AG20443 (cell line): Measurements from ENCODE around the gene ABCA7.
A peak's percentile ranks its signal among the peaks of the same experiment; 100 is the strongest.

Source experiments
- DNase-seq: peaks from one replicate; pipeline ENCODE4 v3.0.0; 2012; ENCODE audit warnings: low spot score, mixed read lengths

Gene ABCA7, protein sequence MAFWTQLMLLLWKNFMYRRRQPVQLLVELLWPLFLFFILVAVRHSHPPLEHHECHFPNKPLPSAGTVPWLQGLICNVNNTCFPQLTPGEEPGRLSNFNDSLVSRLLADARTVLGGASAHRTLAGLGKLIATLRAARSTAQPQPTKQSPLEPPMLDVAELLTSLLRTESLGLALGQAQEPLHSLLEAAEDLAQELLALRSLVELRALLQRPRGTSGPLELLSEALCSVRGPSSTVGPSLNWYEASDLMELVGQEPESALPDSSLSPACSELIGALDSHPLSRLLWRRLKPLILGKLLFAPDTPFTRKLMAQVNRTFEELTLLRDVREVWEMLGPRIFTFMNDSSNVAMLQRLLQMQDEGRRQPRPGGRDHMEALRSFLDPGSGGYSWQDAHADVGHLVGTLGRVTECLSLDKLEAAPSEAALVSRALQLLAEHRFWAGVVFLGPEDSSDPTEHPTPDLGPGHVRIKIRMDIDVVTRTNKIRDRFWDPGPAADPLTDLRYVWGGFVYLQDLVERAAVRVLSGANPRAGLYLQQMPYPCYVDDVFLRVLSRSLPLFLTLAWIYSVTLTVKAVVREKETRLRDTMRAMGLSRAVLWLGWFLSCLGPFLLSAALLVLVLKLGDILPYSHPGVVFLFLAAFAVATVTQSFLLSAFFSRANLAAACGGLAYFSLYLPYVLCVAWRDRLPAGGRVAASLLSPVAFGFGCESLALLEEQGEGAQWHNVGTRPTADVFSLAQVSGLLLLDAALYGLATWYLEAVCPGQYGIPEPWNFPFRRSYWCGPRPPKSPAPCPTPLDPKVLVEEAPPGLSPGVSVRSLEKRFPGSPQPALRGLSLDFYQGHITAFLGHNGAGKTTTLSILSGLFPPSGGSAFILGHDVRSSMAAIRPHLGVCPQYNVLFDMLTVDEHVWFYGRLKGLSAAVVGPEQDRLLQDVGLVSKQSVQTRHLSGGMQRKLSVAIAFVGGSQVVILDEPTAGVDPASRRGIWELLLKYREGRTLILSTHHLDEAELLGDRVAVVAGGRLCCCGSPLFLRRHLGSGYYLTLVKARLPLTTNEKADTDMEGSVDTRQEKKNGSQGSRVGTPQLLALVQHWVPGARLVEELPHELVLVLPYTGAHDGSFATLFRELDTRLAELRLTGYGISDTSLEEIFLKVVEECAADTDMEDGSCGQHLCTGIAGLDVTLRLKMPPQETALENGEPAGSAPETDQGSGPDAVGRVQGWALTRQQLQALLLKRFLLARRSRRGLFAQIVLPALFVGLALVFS (N-terminal part only)

DNA sequence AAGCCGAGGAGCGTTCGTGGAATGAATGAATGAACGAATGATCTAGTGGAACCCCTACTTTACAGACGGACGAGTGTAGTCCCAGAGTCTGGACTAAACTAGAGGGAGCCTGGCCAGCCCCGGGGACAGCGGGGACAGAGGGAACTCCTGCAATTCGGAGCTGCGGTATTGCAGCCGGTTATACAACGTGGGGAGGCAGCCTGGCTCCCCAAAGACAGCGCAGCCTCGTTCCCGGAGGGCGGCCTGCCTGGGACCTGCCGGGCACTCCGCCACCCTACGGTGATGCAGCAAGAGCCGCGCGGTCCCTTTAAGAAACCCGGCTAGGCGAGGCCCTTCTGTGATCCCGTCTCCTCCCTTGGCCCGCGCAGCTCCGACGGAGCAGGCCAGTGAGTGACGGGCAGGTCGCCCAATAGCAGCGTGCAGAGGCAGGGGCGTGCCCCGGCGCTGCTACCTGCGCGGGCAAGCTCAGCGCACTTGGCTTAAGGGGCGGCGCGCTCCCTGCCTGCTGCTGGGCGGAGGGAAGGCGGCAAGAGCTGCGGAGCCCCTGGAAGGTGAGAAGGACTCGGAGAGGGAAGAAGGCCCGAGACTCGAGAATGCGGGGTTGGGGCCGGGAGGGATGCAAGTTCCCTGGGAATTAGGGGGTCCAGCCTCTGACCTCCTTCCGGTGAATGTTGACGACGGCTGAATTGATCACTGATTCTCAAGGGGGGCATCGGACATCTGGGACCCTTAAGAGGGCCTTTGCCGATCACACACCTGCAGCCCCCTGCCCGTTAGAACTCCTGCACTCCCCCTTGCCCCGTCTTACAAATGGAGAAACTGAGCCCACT lies at the start of gene ABCA7:
Gene ABCA7 (plus strand): TSS at position 462 of the 830 bp plus-strand sequence. CDS start 1,255 bp downstream, outside the sequence.
- DNase-seq = peak; percentile 95

DNA sequence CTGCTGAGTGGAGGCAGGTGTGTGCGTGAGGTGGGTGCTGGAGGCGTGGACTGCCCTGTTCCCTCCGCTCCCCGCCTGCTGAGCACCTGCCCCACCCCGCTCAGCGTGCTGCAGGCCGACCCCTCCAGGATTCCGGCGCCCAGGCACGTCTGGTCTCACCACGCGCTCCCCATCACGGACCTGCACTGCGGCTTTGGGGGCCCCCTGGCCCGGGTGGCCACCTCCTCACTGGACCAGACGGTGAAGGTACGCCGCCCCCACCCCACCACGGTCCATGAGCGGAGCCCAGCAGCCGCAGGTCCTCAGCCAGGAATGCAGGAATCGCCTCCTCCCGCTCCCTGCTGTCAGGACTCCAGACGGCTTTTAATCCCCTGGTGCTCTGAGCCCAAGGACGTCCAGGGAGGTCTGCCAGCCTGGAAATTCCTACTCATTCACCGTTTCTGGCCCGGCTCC lies 49.8 kb upstream of the ABCA7 start:
- DNase-seq = no peak

DNA sequence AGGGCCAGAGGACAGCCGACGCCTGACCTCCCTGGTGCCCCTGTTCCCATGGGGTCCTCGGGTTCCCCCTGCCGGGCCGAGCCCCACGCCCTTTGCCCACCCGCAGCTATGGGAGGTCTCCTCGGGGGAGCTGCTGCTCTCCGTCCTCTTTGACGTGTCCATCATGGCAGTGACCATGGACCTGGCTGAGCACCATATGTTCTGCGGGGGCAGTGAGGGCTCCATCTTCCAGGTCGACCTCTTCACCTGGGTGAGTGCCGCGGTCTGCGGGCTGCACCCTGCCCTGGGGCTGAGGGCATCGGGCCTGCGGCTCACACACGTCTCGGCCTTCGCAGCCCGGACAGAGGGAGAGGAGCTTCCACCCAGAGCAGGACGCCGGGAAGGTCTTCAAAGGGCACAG lies 49.2 kb upstream of the ABCA7 start:
- DNase-seq = no peak

DNA sequence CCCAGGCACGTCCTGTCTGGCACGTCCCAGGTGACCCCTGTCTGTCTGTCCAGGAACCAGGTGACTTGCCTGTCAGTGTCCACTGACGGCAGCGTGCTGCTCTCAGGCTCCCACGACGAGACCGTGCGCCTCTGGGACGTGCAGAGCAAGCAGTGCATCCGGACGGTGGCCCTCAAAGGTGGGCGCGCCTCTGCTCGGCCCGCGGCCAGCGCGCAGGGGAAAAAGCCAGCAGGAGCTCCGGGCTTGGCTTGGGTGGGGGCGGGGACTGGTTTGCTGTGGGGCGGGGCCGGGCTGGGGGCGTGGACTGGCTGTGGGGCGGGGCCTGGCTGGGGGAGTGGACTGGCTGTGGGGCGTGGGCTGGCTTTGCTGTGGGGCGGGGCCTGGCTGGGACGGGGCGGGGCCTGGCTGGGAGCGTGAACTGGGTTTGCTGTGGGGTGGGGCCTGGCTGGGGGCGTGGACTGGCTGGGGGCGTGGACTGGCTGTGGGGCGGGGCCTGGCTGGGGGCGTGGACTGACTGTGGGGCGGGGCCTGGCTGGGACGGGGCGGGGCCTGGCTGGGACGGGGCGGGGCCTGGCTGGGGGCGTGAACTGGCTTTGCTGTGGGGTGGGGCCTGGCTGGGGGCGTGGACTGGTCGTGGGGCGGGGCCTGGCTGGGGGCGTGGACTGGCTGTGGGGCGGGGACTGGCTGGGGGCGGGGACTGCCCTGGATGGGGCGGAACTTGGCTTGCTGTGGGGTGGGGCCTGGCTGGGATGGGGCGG lies 48.6 kb upstream of the ABCA7 start:
- DNase-seq = peak; percentile 65

DNA sequence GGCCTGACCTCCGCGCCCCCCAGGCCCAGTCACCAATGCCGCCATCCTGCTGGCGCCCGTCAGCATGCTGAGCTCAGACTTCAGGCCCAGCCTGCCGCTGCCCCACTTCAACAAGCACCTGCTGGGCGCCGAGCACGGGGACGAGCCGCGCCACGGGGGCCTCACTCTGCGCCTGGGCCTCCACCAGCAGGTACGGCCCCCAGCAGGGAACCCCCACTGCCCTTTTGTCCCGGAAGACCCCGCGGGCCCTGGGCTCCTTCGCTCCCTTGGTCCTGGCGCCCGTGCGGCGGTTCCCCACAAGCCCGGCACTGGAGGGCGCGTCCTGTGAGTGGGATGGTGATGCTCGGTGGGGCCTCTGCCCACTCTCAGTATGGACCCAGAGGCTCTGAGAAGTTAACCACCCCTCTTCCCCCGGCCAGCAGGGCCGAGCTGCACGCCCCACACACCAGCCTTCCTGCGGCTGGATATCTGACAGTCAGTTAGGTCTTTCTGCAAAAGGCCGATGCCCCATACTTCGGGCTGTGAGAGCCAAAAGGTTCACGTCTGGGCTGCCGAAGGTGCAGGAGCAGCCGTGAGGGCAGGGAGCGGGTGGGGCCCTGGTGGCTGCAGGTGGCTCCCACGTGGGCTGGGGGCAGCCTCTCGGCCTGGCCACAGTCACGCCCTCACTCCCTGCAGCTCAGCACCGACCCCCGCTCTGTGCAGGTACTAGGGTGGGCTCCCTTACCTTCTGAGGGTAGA lies 47.8 kb upstream of the ABCA7 start:
- DNase-seq = no peak

DNA sequence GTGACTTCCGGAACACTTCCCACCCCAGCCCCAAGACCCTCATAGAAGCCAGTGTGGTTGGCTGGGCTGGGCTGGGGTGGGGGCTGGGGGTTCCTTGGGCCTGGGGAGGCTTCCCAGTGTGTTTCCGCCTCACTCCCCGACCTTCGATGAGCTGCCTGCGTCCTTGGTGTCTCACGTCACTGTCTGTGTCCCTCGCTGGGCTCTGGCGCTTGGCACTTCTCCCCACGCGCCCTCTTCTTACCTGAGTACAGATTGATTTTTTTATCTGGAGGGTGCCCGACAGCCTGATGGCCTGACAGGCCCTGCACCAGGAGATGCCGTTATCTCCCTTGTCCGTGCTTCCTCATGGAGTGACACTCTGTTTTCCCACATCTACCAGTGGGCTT lies 47.2 kb upstream of the ABCA7 start:
- DNase-seq = no peak

DNA sequence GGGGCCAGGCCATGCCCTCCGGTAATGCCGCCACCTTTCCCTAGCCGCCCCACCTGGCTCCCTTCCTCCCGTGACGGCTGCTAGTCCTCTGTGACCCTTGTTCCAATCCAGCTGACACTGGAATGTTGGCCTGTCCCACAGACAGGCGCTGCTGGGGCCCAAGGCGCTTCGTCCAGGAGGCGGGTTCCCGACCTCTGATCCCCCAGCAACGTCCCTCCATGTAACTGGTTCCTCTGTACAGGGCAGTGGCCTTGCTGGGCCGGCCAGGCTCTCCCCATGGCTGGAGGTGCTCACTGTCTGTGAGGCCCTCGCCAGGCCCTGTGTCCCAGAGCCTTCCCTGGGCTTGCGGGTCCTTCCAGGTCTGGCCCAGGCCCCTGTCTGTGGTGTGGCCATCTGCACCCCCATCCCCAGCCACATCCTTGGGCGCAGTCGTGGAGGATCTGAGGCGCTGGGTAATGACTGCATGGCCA lies 46.5 kb upstream of the ABCA7 start:
- DNase-seq = no peak

DNA sequence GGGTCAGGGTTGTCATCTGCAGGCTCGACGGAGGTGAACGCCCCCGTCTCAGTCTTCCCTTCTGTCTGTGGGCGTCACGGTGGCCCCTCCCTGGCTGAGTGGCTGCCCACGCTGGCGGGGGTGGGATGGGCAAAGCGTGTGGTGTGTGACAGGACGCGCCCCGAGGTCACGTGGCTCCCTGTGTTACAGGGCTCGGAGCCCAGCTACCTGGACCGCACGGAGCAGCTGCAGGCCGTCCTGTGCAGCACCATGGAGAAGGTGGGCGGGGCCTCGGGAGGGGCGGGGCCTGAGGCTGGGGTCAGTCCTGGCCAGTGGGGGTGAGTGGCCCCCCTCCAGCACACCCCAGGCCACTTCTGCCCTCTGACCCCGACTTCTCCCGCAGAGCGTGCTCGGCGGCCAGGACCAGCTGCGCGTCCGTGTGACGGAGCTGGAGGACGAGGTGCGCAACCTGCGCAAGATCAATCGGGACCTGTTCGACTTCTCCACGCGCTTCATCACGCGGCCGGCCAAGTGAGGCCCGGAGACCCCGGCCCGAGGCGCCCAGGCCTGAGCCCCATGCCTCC lies 46.0 kb upstream of the ABCA7 start:
- DNase-seq = no peak

DNA sequence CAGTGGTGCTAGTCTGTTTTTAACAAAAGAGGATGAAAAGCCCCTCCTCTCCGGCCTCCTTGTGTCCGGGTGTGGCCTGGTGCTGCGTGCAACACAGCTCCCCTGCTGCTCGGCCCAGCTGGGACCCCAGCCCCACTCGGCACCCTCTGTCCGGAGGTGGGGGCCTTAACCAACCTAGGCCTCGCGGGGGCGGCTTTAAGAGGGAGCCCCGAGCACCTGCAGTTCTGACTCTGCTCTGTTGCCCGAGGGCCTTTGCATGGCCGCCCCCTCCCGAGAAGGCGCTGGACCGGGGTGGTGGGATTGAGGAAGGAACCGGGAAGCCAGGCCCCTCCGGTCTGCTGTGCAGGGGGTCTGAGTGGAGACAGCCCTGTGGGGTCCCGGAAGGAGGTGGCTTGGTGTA lies 45.4 kb upstream of the ABCA7 start:
- no peak for DNase-seq

DNA sequence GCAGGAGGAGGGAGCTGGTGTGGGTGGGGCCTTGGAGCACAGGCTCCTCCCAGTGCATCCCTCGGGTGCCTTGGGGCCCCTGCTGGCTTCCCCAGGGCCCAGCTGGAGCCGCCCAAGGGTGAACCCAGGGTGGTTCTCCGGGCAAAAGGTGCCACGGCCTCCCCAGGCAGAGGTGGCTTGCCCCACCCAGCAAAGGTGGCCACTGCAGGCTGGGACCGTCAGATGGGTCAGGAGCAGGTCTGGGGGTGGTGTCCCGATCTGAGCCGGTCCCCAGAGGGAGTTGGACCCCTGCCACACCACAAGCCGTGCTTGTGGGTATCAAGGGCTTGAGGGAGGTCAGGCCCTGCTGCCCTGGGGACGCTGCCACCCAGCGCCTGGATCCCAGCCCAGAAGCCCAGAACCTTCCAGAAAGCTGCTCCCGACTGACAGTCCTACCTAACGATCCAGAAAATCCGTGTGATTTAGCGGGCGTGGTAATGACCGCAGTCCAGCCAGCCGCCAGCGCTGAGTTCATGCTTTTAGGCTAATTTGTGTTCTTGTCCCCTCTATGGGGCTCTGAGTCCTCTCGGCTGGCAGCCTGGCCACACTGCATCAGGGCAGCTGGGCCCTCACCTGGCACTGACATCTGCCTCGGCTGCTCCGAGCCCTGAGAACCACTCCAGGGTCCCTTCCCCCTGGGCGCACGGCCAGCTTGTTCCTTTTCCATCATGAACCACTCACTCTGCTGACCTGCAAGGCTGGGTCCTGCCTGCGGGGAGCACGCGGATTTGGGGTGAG lies 44.7 kb upstream of the ABCA7 start:
- DNase-seq = no peak

DNA sequence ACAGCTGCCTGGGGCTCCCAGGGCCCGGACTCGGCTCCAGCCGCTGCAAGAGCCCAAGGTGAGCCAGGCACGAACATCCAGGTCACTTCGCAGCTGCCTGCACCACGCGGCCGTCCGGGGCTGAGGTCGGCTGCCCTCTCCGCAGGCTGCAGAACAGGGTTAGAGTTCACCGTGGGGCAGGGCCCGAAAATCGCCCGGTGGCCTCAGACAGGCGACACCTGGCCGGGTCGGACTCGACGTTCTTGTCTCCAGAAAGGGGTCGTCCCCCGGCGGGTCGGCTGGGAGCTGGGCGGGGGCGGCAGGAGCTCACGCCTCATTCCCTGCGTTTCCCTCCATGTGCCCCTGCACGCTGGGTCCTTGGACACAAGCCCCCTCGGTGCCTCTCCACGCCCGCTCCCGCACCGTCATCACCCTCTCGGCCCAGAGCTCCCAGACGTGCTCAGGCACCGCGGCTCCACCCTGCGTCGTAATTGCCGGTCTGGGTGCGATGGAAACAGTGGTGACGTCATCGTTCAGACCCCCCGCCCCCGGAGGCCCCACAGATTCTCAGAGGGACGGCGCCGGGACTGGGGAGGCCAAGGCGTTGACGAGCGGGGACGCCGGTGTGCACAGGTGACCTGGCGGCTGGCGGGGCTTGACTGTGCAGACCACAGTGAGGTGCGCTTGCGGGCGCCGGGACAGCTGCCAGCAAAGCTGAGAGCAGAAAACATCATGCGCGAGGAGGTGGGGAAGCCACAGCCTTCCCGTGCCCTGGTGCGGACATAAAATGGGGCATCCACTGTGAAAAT lies 43.7 kb upstream of the ABCA7 start:
- peak; percentile 70 for DNase-seq

DNA sequence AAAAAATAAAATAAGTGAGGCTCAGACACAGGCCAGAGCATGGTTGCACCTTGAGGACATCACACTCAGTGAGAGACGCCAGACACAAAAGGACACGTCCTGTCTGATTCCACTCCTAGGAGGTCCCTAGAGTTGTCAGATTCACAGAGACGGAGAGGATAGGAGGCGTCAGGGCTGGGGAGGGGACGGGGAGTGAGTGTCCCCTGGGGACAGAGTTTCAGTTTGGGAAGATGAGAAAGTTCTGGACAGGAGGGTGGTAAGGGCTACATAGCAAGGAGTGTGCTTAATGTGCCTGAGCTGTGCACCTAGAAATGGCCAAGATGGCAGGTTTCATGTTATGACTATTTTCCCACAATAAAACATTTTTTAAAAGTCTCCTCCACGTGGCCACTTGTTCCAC lies 41.8 kb upstream of the ABCA7 start:
- no peak for DNase-seq

DNA sequence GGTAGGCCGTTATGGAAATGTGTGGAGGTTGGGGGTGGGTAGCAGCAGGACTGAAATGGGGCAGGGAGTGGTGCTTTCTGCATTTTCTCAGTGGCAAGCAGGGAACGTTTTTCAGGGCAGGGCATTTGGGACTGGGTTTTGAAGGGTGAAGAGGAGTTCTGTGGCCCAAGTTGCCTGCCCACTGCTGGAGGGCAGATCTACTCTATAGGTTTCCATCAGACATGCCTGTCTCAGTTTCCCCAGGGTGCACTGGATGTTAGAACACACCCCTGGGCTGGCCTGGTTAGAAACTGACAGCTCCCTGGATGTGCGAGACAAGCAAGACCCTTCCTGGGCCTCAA lies 40.6 kb upstream of the ABCA7 start:
- no peak for DNase-seq

DNA sequence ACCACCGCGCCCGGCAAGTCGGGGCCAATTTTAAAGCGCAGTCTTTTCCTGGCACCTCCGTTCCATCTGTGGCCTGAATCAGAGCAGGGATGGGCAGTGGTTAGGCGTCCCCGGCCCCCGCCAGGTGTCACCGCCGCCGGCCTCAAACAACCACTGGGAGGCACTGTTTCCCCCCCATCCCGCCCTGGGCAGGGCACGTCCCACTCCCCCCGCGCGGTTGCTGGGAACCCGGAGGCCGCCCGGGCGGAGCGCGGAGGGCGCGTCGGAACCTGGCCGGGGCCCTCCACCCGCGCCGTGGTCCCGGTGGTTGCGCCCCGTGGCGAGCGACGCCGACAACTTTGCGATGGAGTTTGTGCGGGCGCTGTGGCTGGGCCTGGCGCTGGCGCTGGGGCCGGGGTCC lies 39.8 kb upstream of the ABCA7 start, which contains the start of gene GRIN3B:
Gene GRIN3B (plus strand): TSS at position 325 of the 400 bp plus-strand sequence. CDS start 19 bp downstream, at position 344.
- DNase-seq = peak; percentile 84

DNA sequence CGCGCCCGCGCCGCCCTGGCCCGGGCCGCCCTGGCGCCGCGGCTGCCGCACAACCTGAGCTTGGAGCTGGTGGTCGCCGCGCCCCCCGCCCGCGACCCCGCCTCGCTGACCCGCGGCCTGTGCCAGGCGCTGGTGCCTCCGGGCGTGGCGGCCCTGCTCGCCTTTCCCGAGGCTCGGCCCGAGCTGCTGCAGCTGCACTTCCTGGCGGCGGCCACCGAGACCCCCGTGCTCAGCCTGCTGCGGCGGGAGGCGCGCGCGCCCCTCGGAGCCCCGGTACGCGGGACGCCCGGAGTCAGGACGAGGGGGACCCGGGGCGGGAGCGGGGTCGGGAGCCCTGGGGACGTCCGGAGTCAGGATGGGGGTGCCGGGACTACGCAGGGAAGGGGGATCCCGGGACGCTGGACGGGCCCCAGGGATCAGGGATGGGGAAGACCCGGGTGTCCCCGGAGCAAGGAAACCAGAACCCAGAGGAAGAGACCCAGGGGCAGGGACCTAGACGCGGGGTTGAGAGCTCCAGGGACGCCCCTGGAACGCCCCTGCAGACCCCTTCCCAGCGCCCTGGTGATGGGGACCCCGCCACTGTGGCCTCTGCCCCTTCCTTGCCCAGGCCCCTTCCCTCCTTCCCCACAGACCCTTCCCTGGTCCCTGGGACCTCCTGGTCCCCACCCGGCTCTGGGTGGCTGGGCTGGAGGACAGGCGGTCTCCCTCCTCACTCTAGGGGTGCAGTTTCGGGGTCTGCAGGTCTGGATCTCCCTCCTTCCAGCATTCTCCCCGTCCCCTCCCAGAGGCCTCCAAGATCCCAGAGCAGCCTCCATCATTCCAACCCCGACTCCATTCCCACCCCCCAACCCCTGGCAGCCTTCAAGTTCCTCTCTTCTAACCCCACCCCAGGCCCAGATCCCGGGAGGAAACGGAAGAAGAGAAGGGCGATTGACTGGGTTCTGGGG lies 39.0 kb upstream of the ABCA7 start:
- no peak for DNase-seq

DNA sequence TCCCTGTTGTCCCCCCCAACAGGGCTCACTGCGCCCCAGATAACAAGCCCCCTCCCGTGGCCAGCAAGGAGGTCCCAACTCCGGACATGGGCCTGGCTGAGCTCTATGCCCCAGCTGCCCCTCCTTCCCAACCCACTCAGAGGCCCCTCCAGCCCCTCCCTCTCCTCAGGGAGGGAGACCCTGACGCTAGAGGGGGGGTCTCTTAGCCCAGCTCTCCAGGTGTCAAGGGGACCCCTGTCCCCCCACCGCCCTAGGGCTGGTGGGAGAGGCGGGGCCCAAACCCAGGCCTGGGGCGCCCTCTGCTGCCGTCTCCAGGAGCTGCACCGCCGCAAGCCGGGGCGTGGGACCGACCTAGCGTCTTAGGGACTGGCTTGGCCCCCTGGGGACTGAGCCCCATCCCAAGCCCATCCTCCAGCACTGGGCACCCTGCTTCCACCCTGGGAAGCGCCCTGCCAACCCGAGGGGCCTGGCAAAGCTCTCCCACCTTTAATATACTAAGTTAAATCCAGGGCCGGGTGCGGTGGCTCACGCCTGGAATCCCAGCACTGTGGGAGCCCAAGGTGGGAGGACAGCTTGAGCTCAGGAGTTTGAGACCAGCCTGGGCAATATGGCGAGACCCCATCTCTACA lies 38.3 kb upstream of the ABCA7 start:
- DNase-seq = peak; percentile 81
